ENCODE data around the gene DENND2A. TPM values are rescaled to one million over a fixed set of nuclear protein-coding genes. Genes with fewer than 3 reads are reported as not detected.

Gene DENND2A
- total RNA-seq, 1 experiment from 2014 or later = 7.3 TPM

GRCh38 chr7:140525743-140526142 is 114.9 kb downstream of the DENND2A start:
- Histone ChIP-seq H4K91ac (ENCODE audit: insufficient read length, low read depth, low read length) (no peak overlapping the region), H3K4me1 (ENCODE audit: insufficient read depth, low read length) (no peaks in the 10 kb centered on the region), H3K18ac (ENCODE audit: insufficient read length, low read depth, low read length) (no peak overlapping the region), H3K4ac (ENCODE audit: low read depth, low read length) (no peak overlapping the region), H2BK12ac (ENCODE audit: insufficient read length, low read depth, low read length) (no peak overlapping the region), H4K8ac (replicated peaks; ENCODE audit: insufficient read length, low read depth, low read length) (no peak overlapping the region), H2BK5ac (ENCODE audit: insufficient read length, low read length) (no peak overlapping the region), H3K79me2 (ENCODE audit: insufficient read depth, low read length) (no peaks in the 10 kb centered on the region), H2BK15ac (ENCODE audit: low read depth, low read length) (no peak overlapping the region), H3K27me3 (ENCODE audit: insufficient read depth, low read length) (no peaks in the 10 kb centered on the region), H3K4me2 (ENCODE audit: insufficient read depth, insufficient read length, low read length) (no peak overlapping the region), H3K23ac (ENCODE audit: insufficient read length, low read depth, low read length) (no peak overlapping the region), H3K9me3 (ENCODE audit: control insufficient read depth, low read depth, low read length) (no peaks in the 10 kb centered on the region), H2AK5ac (ENCODE audit: insufficient read length, low read length) (no peak overlapping the region), H3K9ac (ENCODE audit: extremely low read depth, insufficient read length, low read length) (no peak overlapping the region), H4K5ac (ENCODE audit: insufficient read length, low read depth, low read length) (no peak overlapping the region), H3K23me2 (ENCODE audit: insufficient read length, low read depth, low read length, poor library complexity, severe bottlenecking) (no peaks in the 10 kb centered on the region), H3K56ac (ENCODE audit: insufficient read length, low read depth, low read length) (no peak overlapping the region), H2BK20ac (ENCODE audit: low read depth, low read length, poor library complexity, severe bottlenecking) (no peak overlapping the region), H3K79me1 (ENCODE audit: insufficient read depth, low read depth, low read length, poor library complexity, severe bottlenecking) (no peaks in the 10 kb centered on the region), H3T11ph (ENCODE audit: low read length) (no peak overlapping the region), H3K27ac (ENCODE audit: insufficient read length, low read depth, low read length) (no peak overlapping the region), H4K20me1 (ENCODE audit: control insufficient read depth, insufficient read depth, insufficient read length) (no peaks in the 10 kb centered on the region), H2BK120ac (ENCODE audit: low read depth, low read length, poor library complexity, severe bottlenecking) (no peak overlapping the region), H3K14ac (ENCODE audit: insufficient read depth, low read length) (no peak overlapping the region), H2AFZ (ENCODE audit: low read length) (no peak overlapping the region)
- Mint-ChIP-seq H3K9me3 (no peaks in the 10 kb centered on the region), H3K4me1 (peaks cover 6 to 12% of the 10 kb centered on the region in 2 experiments; a peak in 2 of 4 replicates), H3K27me3 (ENCODE audit: low read depth) (no peaks in the 10 kb centered on the region), H3K36me3 (ENCODE audit: insufficient read depth in 1 of 3, low read depth in 3 of 3) (peaks cover 0 to 3% (median 0%) of the 10 kb centered on the region in 3 experiments; a peak in 2 of 7 replicates), H3K27ac (peak overlapping the region in 1 of 3 experiments; percentile 70; a peak in 1 of 7 replicates), H3K4me3 (no peak overlapping the region)
- peak; percentile 30 for DNase-seq
- no peak for TF ChIP-seq CTCF (conservative IDR thresholded peaks at IDR 0.05)
- no CpG with 5 or more reads among the region's 10 CpGs for WGBS (ENCODE audit: extremely low coverage, insufficient read length, low lambda C conversion rate)
